Esophagus squamous epithelium (tissue), 4 donors: Measurements from ENCODE around the gene SPDYC.

Source experiments
- POLR2A ChIP-seq, 4 donors: fragments of 450-650 bp; IDR thresholded peaks; one replicate each; pipeline ENCODE4 v1.6.1; 2017; ENCODE audit warnings: antibody characterized with exemption in 4 of 4, mild to moderate bottlenecking in 4 of 4, moderate library complexity in 3 of 4
- TF ChIP-seq, protein P1 (sequence below), 6 experiments: fragments of 450-650 bp in 4 of 6; fragments of 200-600 bp in 2 of 6; sonication (generic) in 2 of 6; IDR thresholded peaks; one replicate each; pipeline ENCODE4 v1.5.1; 2016 to 2019; ENCODE audit warnings: antibody characterized with exemption in 6 of 6, mild to moderate bottlenecking in 4 of 6, moderate library complexity in 4 of 6

DNA sequence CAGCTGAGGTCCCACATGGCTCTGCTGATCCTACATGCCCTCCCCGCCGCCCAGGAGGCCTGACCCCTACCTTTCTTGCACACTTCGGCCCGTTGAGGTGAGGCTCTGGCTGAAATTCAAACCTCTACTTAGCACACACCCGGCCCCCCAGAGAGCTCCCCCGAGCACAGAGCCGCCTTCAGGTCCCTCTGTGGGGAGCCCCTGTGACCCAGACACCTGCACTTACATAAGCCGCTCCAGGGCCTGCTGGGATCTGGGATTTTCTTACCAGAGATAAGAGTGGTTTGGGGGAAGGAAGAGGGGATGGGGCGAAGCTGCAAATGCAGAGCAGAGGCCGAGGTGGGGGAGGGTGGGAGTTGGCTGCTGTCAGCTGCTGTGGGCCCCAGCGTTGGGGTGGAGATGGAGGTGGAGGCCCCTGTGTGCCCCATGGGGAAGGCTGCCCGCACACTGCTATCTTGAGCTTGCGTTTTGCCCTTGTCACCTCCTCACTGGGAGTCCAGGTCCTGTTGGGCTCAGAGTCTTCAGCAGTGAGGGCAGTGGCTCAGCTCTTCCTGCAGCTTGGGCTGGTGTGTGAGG, 42.3 kb downstream of the SPDYC start:
- TF ChIP-seq, protein P1, sequence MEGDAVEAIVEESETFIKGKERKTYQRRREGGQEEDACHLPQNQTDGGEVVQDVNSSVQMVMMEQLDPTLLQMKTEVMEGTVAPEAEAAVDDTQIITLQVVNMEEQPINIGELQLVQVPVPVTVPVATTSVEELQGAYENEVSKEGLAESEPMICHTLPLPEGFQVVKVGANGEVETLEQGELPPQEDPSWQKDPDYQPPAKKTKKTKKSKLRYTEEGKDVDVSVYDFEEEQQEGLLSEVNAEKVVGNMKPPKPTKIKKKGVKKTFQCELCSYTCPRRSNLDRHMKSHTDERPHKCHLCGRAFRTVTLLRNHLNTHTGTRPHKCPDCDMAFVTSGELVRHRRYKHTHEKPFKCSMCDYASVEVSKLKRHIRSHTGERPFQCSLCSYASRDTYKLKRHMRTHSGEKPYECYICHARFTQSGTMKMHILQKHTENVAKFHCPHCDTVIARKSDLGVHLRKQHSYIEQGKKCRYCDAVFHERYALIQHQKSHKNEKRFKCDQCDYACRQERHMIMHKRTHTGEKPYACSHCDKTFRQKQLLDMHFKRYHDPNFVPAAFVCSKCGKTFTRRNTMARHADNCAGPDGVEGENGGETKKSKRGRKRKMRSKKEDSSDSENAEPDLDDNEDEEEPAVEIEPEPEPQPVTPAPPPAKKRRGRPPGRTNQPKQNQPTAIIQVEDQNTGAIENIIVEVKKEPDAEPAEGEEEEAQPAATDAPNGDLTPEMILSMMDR (IDR thresholded peaks at IDR 0.05), result no peak
- TF ChIP-seq POLR2A (IDR thresholded peaks at IDR 0.05), result no peak
